HepG2 (cell line): ENCODE measurements around the gene NONO. TPM values are rescaled to one million over a fixed set of nuclear protein-coding genes. Genes with fewer than 3 reads are reported as not detected.

Experiments used
- E2F1 ChIP-seq: sonication (generic); formaldehyde crosslinking; IDR thresholded peaks from 2 replicates; pipeline ENCODE4 v1.5.0; 2020; ENCODE audit warnings: missing genetic modification reagents
- KDM3A ChIP-seq: IDR thresholded peaks from 2 replicates; pipeline ENCODE4 v1.6.1; 2018; ENCODE audit warnings: low read depth, missing compliant biosample characterization
- NCOA5 ChIP-seq: sonication (generic); formaldehyde crosslinking; IDR thresholded peaks from 2 replicates; pipeline ENCODE4 v1.4.0; 2020; ENCODE audit warnings: missing genetic modification reagents
- PITX1 ChIP-seq: sonication (generic); formaldehyde crosslinking; IDR thresholded peaks from 2 replicates; pipeline ENCODE4 v1.5.1; 2020; ENCODE audit warnings: mild to moderate bottlenecking, missing genetic modification reagents
- RBM39 ChIP-seq: fragments of 200-400 bp; formaldehyde crosslinking; IDR thresholded peaks from one replicate; pipeline ENCODE4 v1.6.1; 2018; ENCODE audit warnings: antibody characterized with exemption, mild to moderate bottlenecking, low read depth, low read length; ENCODE audit not compliant: poor library complexity, severe bottlenecking
- SIN3A ChIP-seq: IDR thresholded peaks from 2 replicates; pipeline ENCODE4 v1.6.1; 2011; ENCODE audit warnings: low read depth, mild to moderate bottlenecking, control low read depth, low read length, borderline replicate concordance
- ZNF121 ChIP-seq: sonication (generic); formaldehyde crosslinking; IDR thresholded peaks from 2 replicates; pipeline ENCODE4 v1.5.0; 2020; ENCODE audit warnings: mild to moderate bottlenecking, missing genetic modification reagents
- polyA plus RNA-seq, 8 experiments: library from polyadenylated mRNA; depleted of rRNA in 3 of 8; stranded (reverse) in 7 of 8; unstranded in 1 of 8; fragments of >200 nt; fragmentation: Illumina TruSeq in 4 of 8; extraction: Trizol in 4 of 8; gene quantifications; 2 replicates each; pipeline versions ENCODE4 v1.2.1 to v1.2.3, GENCODE V29; 2011 to 2016; ENCODE audit warnings: low read depth in 4 of 8, missing spikeins in 1 of 8, mixed read lengths in 1 of 8; ENCODE audit not compliant: insufficient read depth in 1 of 8
- total RNA-seq, 5 experiments: library from RNA; depleted of rRNA; stranded (reverse); fragments of >200 nt; fragmentation: Illumina TruSeq; extraction: Trizol; gene quantifications; 2 replicates each; pipeline ENCODE4 v1.2.3, GENCODE V29; 2016; ENCODE audit warnings: low read depth in 1 of 5
- TF ChIP-seq, protein P1 (sequence below): sonication (generic); formaldehyde crosslinking; IDR thresholded peaks from 2 replicates; pipeline ENCODE4 v1.4.0; 2020; ENCODE audit warnings: missing genetic modification reagents
- TF ChIP-seq, protein P2 (sequence below): sonication (generic); formaldehyde crosslinking; IDR thresholded peaks from 2 replicates; pipeline ENCODE4 v1.9.0; 2022; ENCODE audit warnings: missing genetic modification reagents, mild to moderate bottlenecking, borderline replicate concordance

The NONO gene
- total and polyA plus RNA-seq, 2 of the 13 experiments (the other 11 are each of a cell fraction or from before 2014, with no cell fraction given), result 408 to 605 TPM

GRCh38 chrX:71254092-71254963 lies 29.1 kb upstream of the NONO start, which contains the start of gene ZMYM3 (continued):
- peak; percentile 10; the same call in 1 of the 2 replicates for TF ChIP-seq SIN3A
- peak; percentile 36 for TF ChIP-seq RBM39
- TF ChIP-seq PITX1, result 0 out of 2 replicates have a peak, but pooled peaks have one; percentile 11
- TF ChIP-seq KDM3A (CRISPR knock-in tag), result no peak
- TF ChIP-seq ZNF121 (CRISPR knock-in tag), result 0 out of 2 replicates have a peak, but pooled peaks have one; percentile 22
- TF ChIP-seq, protein P1, sequence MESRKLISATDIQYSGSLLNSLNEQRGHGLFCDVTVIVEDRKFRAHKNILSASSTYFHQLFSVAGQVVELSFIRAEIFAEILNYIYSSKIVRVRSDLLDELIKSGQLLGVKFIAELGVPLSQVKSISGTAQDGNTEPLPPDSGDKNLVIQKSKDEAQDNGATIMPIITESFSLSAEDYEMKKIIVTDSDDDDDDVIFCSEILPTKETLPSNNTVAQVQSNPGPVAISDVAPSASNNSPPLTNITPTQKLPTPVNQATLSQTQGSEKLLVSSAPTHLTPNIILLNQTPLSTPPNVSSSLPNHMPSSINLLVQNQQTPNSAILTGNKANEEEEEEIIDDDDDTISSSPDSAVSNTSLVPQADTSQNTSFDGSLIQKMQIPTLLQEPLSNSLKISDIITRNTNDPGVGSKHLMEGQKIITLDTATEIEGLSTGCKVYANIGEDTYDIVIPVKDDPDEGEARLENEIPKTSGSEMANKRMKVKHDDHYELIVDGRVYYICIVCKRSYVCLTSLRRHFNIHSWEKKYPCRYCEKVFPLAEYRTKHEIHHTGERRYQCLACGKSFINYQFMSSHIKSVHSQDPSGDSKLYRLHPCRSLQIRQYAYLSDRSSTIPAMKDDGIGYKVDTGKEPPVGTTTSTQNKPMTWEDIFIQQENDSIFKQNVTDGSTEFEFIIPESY (CRISPR knock-in tag), result no peak
- TF ChIP-seq E2F1 (CRISPR knock-in tag), result peak; percentile 72
- TF ChIP-seq NCOA5, result no peak
- TF ChIP-seq, protein P2, sequence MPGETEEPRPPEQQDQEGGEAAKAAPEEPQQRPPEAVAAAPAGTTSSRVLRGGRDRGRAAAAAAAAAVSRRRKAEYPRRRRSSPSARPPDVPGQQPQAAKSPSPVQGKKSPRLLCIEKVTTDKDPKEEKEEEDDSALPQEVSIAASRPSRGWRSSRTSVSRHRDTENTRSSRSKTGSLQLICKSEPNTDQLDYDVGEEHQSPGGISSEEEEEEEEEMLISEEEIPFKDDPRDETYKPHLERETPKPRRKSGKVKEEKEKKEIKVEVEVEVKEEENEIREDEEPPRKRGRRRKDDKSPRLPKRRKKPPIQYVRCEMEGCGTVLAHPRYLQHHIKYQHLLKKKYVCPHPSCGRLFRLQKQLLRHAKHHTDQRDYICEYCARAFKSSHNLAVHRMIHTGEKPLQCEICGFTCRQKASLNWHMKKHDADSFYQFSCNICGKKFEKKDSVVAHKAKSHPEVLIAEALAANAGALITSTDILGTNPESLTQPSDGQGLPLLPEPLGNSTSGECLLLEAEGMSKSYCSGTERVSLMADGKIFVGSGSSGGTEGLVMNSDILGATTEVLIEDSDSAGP (CRISPR knock-in tag), result peak; percentile 100
